GM12874 (cell line): ENCODE data around the gene SOAT2.

Experiments used
- TF ChIP-seq, protein P1 (sequence below): IDR thresholded peaks from 2 replicates; pipeline ENCODE4 v1.5.1; 2011; ENCODE audit warnings: low read depth, mild to moderate bottlenecking, control low read depth, low read length, moderate library complexity; ENCODE audit not compliant: insufficient read depth

SOAT2 gene

DNA sequence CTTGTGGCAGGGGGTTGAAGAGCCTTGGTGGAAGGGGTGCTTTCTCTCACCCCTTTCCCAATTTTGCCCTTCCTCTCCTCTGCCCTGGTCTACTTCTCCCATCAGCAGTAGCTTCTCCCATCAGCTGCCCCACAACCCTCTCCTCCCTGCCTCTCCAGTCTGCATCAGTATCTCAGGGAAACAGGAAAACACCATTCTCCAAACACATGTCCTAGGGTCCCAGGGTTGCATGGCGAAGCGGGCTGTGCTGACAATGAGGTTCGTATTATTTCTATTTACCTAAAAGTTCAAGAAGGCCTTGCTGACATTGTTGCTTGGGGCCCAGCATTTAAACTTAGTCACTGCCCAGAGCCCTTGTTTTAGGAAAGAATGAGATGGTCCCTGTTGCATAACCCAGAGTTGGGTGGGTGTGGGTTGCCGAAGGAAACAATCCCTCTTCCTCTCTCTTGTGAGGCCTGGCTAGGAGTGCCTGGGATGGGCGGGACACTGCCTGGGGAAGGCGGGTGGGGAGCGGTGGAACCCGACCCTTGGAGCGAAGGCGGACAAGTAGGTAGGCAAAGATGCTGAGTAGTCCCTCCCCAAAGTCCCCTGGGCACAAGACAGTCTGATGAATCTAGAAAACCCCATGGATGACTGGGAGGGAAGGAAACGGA, 7.1 kb upstream of the SOAT2 start:
- TF ChIP-seq, protein P1, sequence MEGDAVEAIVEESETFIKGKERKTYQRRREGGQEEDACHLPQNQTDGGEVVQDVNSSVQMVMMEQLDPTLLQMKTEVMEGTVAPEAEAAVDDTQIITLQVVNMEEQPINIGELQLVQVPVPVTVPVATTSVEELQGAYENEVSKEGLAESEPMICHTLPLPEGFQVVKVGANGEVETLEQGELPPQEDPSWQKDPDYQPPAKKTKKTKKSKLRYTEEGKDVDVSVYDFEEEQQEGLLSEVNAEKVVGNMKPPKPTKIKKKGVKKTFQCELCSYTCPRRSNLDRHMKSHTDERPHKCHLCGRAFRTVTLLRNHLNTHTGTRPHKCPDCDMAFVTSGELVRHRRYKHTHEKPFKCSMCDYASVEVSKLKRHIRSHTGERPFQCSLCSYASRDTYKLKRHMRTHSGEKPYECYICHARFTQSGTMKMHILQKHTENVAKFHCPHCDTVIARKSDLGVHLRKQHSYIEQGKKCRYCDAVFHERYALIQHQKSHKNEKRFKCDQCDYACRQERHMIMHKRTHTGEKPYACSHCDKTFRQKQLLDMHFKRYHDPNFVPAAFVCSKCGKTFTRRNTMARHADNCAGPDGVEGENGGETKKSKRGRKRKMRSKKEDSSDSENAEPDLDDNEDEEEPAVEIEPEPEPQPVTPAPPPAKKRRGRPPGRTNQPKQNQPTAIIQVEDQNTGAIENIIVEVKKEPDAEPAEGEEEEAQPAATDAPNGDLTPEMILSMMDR = no peak

DNA sequence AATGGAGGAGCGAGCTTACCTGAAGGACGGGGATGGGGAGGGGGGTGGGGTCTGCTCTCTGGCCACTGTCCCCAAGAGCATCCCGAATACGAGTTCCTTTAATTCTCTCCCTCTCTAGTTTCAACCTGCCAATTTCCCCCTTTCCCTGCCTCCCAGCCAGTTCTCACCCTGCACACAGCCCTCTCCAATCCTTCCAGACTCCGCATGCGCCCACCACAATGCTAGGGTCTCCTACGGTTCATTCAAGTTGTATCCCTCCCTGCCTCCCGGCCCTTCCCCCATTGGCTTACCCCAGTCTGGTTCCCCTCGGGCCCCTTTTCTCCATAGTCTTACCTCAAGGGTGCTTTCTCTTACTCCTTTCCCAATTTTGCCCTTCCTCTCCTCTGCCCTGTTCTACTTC, 6.5 kb upstream of the SOAT2 start:
- TF ChIP-seq, protein P1 = no peak

DNA sequence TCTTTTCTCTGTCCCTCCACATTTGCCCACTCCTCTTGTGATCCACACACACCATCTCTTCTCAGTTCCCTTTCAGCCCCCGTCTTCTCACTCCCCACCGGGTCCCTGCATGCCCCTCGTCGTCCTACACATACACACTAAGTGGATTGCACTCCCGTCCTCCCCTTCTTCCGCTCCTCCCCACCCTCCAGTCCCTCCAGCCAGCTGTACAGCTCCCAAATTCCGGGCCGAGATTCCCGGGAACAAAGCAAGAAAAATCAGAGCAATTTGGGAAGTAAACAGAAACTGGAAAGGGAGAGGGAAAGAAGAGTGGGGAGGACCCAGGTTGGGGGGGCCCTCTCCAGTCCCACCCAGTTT, 6.1 kb upstream of the SOAT2 start:
- TF ChIP-seq, protein P1 = no peak

DNA sequence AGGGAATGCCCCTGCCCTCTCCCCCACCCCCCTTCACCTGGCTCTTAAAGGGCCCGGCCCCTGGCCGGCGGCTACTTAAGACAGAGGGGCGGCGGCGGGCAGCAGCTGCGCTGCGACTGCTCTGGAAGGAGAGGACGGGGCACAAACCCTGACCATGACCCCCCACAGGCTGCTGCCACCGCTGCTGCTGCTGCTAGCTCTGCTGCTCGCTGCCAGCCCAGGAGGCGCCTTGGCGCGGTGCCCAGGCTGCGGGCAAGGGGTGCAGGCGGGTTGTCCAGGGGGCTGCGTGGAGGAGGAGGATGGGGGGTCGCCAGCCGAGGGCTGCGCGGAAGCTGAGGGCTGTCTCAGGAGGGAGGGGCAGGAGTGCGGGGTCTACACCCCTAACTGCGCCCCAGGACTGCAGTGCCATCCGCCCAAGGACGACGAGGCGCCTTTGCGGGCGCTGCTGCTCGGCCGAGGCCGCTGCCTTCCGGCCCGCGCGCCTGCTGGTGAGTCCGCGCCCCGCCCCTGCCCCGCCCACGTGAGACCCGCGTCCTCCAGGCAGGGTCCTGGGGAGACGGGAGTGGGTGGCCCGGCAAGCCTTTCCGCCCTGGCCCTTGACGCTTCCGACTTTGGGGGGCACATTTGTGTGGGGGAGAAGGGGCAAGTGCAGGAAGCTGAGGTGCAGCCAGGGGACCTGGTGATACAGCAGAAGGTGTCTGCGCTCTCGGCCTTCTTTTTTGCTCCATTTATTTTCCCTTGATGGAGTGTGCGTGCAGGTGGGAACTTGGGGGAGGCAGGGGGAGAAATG, 5.5 kb upstream of the SOAT2 start, which contains the start of gene IGFBP6:
Gene IGFBP6 (plus strand): TSS at position 104 of the 790 bp plus-strand sequence. CDS start 51 bp downstream, at position 155.
- TF ChIP-seq, protein P1 = no peak

DNA sequence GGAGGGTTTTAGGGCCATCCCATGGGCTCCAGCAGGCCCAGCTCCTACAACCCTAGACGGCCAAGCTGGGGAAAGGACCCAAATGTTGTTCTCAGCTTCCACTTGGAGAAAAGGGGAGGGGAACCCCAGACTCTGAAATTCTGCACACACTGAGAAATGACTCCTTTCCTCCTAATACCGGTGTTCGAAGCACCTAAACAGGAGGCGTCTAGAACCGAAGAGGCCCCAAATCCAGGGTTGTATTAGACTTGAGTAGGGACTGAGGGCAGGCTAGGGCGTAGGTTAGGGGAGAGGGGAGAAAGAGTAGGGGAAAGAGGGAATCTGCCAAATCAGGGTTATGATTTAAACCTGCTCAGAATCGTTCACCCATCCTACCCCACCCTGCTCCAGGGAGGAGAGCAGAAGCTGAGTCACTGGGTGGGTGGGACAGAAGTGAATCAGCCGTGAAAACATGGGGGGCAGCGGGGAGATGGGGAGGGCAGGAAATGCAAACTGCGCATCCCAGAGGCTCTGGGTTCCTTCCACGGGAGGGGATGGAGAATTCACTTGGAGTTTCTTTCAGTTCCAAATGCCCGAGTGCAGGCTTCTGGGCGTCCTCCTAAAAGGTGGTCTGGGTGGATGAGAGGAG, 4.8 kb upstream of the SOAT2 start:
- TF ChIP-seq, protein P1 = no peak

DNA sequence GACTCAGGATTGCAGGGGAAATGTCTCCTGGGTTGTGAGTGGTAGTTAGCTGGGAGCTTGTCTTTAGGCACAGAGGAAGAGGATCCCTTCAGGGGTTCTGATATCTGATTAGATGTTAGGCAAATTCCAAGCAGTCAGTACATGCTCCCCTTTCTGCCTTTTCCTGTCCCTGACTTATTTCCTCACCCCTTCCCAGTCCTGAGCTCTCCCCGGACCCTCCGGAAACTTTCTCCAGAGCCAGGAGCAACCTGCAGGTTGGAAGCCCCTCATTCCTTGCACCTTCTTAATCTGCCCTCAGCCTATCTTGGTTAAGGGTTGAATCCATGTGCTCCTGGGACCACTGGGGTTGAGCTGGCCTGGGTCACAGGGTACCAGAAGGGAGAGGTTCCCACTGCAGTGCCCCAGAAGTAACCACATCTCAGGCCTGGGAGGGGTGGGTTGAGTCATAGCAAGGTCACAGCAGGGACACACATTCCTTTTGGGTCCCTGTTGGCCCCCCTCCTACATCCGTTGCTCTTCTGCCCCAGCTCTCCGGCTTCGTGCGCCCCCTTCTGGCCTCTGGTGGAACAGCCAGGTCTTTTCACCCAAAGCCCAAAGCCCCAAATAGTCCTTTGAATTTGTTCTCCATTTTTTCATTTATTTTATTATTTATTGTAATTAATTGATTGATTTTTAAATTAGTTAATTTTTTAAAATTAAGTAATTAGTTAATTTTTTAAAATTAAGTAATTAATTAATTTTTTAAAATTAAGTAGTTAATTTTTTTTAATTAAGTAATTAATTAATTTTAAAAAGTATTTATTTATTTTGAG, 4.0 kb upstream of the SOAT2 start:
- TF ChIP-seq, protein P1 = peak; percentile 85
